Activated CD4-positive, alpha-beta T cell treated with anti-CD3 and anti-CD28 coated beads, Interleukin-2, amount 50 U/mL, for 1 hour (primary cell): ENCODE data around the gene SLC1A2.

ENCODE experiments used
- DNase-seq: peaks from one replicate; pipeline ENCODE4 v3.0.0-alpha.2; 2020

SLC1A2 gene

DNA sequence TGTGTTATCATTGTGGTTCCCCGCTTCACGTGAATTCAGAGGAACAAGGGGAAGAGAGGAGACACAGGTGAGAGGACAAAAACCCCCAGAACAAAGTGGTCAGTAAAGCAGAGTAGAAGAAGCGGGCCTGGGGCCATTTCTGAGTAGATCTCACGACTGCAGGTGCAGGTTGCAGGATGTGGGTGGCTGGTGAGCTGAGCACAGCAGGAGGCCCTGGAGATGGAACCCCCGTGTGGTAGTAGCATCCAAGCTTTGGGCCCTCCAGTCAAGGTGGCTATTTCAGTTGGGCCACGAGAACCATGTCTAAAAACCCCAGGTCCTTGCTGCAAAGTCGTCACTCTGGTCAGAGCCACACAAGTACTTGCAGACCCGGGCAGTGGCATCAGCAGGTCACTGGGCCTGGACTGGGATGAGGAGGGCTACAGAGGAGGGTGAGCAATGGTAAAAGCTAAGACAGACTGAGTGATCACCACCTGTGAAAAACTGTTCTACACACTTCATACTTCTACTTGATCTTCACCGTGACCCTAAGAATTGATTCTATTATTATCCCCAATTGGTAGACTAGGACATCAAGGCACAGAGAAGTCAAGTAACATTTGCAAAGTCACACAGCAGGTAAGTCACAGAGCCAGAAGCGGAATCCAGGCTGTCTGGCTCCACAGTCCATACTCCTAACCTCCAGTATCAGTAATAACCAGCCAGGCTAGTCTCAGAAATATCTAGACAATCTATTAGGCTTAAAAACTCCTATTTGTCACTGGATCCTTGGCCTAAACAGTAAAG lies 43.8 kb downstream of the SLC1A2 start:
- no peak for DNase-seq

DNA sequence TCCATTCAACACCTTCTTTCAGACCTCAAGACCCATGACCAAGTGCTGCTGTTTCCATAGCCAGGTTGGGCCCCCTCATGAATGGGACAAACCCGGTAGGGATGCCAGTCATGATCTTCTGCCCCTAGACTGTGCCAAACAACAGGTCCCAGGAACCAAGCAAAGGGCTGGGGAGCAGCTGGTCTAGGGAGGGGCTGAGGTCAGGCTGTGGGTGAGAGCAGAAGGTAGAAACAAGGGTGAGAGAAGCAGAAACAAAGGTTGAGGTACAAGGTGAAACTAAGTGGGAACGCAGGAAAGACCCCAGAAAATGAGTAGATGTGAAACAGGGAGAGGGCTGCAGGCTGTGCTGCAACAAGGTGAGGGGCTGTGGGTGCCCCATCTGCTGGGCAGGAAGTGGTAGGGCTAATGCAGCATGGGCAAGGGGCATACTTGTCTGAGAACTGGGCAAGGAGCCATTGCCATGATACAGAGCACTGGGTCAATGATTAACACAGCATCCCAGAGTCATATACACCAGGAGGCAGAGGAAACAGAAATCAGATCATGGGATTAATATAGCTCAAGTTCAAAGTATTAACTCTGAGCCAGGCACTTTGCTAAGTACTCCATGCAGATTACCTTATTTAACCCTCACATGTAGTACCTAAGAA lies 45.9 kb downstream of the SLC1A2 start:
- DNase-seq: no peak

DNA sequence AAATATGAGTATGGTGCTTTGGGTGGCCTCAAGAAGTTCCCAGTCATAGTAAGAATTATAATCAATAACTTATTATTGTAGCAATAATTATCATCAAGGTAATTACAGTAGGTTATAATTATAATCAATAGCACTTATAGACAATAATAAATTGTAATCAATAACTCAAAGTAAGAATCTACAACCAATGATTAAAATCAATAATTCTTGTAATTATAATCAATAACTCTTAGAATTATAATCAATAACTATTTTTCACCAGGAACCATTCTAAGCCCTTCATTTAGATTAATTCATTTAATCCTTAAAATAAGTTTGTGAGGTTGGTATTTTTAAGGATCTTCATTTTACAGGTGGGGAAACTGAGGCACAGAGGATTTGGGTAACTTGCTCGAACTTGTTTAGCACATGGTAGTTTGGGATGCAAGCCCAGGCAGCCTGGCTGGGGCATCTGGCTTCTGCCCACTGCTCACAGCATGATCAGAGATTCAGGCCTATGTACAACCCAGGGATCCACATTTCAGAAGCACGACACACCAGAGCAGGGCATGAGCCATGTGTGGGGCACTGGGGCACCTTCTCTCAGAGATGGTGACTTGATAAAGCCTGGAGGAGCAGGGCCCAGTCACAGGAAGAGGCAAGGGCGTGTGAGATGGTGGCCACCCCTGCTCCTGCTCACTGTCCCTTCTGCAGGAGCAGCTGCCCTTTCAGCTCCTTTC lies 46.6 kb downstream of the SLC1A2 start:
- no peak for DNase-seq

DNA sequence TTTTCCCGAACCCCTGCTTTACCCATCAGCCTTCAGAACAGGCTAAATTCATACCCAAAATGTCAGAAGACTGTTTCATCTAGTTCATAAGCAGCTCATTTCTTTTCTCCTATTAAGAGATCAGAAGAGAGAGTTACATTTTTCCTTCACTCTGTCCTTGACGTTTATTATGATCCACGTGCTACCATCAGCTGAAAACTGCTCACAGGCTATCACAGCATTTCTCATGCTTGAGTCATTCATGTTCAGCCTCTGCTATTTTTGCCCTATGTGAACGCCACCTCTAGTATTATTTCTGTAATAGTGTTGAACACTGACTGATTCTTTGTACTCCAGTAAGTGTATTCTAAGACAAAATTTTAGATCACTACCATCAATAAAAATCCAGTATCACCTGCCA lies 51.9 kb downstream of the SLC1A2 start:
- DNase-seq: no peak

DNA sequence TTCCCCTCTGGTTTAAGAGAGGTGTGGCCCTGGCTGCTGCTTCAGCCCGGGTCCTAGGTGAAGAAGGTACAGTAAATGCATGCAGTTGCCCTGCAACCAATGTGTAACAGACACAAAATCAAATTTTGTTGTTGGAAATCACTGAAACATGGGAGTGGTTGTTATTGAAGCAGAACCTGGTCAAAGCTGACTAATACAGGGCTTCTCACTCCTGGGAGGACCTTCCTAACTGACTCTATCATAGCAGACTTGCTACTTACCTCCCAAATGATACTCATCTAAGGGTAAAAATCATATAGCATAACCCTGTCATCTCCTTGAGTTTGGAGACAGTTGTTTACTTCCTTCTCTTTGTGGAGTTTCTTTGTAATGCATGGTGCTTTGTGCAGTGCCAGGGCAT lies 52.6 kb downstream of the SLC1A2 start:
- no peak for DNase-seq

DNA sequence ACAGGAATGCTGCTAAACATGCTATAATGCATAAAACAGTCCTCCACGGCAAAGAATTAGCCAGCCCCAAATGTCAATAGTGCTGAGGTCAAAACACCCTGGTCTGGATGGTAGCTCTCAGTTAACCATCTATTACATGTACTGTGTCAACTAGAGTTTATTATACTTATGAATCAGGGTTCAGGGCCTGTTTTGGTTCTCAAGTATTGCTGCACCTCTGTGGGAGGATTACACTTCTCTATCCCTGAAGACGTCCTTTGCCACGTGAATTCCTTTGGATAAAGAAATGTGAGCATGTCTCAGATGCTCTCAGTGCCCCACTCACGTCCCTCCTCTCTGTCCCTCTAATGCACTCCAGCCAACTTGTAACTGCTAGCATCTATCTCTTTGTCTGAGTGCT lies 53.4 kb downstream of the SLC1A2 start:
- DNase-seq: no peak

DNA sequence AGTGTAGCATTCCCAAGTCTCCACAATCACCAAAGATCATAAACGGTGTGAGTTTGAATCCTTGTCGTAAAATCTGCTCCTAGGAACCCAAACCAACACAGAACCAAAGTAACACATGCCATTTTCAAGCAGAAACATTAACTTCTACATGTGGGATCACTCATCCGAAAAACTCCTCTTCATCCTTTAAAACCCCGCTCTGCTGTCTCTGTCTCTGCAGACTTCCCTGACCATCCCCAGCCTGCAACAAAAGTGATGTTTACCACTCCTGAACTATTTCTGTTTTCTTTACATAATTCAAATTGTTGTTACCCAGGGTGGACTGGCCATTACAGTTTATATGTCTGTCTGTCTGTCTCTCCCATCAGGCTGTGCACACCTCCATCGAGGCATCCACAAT lies 54.0 kb downstream of the SLC1A2 start:
- DNase-seq: no peak

DNA sequence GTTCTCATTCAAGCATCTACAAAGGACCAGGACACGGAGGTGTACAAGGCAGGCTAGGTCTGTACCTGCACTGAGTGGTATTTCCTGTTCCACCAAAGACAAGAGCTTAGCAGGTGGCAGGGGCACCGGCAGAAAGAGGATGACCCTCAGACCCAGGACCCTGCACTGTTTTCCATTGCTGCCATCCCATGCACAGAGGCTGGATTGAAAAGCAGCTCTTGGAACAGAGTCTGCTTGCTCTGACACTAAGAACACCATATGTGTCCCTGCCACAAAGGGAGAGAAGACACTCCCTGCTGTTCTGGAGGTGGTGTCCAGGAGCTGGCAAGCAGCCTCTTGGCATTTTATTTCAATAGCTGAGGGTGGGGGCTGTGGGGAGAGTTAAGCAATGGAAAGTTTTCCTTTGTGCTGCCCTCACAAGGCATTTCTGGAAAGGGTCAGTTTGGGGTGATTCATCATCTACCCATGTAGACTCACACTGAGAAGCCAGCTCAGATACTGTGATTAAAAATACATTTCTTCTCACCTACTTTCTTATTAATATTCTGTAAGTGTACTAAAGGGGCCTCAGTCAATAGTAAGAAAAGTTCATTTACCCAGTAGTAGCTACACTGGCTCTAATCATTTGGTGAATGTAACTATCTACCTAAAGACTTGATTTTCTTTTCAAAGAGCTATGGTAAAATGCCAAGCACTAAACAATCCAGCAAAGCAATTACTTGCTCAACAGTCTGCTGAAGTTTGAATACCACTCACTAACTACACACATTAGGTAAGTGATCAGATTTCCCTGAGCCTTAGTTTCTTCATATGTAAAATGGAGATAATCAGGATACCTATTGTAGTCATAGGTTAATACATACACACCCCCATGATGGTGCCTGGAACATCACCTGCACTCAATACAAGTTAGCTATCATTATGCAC lies 55.2 kb downstream of the SLC1A2 start:
- DNase-seq: no peak

DNA sequence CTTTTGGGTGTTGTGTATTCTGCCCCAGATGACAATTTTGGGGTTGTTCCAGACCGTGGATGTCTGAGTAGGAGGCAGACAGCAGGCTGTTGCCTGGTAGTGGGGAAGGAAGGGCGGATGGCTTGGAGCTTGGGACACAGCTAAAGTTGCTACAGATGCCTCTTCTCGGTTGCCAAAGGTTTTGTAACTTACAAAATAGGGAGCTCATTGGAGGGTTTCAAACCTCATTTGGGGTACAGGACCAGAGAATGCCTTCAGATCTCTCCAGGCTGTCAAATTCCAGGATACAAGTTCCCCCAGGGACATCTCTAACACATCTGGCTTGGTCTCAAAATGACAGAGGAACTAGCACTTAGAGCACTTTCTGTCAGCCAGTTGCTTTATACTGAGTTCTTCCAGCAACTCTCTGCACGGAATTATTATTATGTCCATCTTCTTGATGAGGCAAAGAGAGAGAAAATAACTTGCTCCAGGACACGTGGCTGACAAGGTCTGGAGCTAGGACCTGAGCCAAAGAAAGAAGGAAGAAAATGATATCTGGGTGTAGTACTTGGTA lies 56.0 kb downstream of the SLC1A2 start:
- DNase-seq: no peak

DNA sequence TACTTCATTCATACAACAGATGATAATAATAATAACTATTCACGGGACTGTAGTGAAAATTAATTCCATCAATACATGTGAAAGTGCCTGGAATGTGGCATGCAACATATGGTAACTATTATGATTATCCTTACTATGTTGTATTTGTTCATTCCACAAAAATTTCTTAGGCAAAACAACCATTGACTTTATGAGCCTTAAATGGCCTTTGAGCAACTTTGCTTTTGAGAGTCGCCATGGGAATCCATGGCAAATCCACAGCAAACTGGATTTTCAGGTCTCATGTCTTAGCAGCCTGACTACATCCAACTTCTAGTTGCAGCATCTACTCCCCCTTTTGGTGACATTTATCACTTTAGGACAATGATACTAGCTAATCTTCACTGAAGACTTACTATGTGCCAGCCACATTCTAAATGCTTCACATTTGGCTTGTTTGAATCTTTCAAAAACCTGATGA lies 56.8 kb downstream of the SLC1A2 start:
- no peak for DNase-seq

DNA sequence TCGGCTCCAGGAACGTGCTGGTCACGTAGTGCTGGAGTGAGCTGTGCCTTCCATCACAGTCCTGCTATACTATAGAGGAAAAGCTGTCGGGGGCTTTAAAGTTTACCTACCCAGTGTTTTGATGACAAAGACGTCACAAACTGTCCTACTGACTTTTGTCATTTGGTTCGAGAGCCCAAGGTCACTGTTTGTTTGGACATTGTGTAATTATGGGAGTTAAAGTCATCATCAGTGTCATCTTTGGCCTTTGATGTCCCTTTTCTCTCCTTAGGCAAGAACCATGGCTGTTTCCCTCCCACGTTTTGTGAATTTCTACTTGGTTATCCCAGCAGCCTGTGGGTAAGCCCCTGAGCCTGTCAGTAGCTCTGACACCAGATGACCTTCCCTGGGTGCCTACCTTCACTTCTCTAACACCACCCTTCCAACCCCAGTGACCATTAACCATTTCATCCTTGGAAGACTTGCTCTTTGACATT lies 59.3 kb downstream of the SLC1A2 start:
- no peak for DNase-seq

DNA sequence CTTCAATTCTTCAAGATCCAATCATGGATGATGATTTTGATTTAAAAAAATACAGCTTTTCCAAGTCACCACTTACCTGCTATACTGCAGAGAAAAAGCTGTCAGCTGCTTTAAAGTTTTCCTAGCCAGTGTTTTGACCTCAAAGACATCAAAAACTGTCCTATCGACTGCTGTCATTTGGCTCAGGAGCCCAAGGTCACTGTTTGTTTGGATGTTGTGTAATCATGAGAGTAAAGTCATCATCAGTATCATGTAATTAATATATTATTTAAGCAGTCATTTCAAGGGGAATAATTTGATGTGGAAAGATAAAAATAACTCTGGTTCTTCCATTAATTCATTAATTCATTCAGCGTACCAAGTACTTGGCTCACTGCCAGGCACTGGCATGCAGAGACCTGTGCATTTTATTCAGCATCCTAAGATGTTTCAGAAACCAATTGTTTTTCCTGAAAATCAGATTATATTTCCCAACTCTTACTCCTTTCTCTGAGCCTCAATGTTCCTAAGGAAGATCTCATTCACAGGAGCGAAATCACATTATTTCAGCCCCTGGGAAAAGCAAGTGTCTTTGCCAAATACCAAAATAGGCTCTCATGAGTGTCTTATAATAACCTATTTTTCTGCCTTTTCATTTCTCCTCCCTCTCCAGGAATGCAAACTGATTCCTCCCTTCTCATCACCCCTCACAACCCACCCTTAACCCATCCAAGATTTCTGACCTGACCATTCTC lies 59.9 kb downstream of the SLC1A2 start:
- DNase-seq: no peak

DNA sequence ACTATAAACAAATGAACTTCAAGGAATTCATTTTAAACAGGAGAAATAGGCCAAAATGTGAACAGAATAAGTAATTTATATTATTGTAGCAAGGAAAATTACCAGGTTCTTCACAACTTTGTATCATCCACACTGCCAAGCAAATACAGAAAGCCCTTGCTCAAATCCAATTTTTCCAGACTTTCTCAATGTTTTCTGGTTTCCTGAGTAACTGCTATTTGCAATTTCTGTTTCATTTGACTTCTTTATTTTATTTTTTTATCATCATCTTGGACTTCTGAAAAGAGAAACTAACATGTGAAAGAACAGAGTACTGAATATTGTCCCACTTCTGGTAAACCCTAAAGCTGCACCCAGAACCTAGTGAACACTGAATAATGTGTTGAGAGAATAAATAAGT lies 61.0 kb downstream of the SLC1A2 start:
- no peak for DNase-seq

DNA sequence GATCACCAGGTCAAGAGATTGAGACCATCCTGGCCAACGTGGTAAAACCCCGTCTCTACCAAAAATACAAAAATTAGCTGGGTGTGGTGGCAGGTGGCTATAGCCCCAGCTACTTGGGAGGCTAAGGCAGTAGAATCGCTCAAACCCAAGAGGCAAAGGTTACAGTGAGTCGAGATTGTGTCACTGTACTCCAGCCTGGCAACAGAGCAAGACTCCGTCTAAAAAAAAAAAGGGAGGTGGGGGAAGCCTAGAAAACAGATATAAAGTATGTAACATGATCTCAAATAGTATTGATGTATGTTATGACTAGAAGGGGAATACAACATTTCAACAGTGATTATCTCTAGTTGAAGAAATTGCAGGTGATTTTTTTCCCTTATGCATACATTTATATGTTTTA lies 61.4 kb downstream of the SLC1A2 start:
- no peak for DNase-seq

DNA sequence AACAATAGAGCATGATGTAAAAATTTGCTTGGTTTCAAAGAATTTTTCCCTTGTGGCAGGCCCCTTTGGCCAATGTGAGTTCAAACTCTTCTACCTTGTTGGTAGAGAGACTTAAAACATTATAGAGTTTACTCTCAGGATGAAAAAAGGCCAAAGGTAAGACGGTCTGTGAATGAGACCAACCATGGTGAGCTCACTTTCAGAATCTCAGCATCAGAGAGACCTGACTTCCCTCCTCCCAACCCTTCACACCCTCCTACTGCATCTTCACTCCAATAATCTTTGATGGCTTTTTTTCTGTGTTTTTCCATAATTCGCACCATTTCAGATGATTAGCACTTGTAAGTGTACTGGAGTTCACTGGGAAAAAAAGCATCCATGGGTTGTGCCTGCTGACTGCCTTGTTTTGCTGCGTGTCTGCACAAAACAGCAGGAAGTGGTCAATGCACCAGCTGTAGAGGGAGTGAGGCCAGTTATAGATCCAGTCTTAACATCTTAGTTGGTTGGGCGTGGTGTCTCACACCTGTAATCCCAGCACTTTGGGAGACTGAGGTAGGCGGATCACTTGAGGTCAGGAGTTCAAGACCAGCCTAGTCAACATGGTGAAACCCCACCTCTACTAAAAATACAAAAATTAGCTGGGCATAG lies 64.1 kb downstream of the SLC1A2 start:
- DNase-seq: no peak

DNA sequence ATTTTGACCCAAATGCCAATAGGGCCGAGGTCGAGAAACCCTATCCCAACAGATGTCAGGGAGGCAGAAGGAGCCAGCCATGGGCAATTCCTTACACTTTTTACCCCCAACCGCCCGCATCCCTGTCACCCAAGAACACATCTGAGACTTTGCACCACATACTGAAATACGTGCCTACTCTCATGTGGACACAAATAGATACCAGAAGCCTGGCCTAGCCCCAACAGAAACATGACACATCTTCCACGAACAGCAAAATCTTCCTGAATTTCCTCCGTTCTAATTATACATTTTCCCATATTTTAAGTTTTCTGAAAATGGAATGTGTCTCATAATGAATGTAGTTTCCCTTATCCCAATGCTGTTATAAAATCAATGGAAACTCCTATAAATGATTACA lies 64.7 kb downstream of the SLC1A2 start:
- no peak for DNase-seq

DNA sequence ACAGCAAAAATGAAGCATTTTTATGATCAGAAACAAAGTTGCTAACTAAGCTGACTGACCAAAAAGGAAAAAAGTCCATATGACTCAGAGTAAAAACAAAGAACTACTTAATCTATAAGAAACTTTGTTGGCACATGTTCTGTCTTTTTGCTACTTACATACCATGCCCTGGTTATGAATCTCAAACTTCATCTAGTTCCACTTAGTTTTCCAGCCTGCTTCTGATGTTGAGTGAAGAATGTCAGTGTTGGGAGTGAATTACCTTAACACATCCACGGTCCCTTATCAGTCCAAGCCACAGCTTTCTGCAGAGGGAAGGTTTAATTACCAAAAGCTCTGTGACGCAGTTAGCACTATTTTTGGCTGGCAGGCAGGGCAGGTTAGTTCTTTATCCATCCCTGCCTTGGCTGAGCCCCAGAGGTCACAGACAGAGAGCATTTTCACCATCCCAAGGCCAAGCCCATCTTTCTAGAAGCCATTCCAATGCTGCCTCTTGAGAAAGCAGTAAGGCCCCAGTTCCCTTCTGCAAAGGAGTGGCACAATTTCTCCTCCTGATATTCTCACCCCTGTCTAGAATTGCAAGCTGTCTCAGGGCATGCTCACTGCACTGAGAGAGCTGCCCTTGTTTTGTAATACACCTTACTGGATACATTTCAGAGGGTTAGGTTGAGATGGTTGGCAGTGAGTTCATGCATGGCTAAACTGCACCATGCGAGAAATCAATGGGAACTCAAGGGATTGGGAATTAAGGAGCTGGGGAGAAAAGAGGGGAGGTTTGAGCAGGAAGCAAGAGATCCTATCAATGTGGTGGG lies 67.1 kb downstream of the SLC1A2 start:
- DNase-seq: no peak

DNA sequence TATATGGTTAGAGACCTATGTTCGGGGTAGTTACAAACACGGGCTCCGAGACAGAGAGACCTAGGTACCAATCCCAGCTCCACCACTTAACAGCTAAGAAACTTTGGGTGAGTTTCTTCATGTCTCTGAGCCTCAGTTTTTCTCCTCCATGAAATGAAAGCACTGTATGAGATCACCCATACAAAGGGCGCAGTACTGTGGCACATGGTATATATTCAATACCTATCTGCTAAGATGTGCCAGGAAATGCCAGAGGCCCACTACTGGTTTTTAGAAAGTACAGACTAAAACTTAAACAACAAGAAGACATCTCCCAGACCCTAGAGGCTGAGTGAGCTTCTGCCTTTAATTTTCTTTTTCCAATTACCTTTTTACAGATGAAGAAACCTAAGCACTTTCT lies 69.5 kb downstream of the SLC1A2 start:
- DNase-seq: no peak

DNA sequence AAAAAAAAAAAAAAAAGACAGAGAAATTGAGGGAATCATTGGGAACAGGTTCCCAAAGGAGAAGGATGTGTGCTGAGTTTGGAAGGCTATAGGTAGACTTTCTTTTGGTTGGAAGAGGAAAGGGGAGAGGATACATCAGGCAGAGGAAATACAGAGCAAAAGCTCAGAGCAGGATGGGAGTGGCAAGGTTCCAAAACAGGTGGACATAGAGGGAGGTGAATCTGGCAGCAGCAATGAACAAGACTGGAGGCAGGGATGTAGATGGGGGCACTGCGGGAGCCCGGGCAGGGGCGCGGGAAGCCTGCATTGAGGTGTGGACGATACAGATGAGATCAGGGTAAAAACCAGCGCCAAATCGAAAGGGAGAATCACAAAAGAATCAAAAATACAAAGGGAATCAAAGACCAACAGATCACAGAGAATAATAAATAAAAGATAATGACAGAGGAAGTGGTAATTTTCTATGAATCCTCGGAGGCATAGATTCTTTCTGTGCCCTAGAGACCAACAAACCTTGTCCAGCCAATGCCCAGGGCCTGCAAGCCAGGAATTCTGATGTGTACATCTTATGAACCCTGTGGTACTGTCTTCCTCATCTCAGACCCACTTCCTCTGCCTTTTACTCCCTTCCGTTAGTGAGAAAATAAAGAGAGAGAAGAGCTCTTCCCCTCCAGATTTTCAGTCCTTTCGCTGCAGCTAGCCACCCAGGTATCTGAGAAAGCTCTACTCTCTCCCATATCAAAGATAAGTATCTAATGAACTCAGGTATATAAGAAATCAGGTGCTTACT lies 70.3 kb downstream of the SLC1A2 start:
- no peak for DNase-seq
